Measurements from ENCODE around the gene PSME3IP1. TPM values are rescaled to one million over a fixed set of nuclear protein-coding genes. Genes with fewer than 3 reads are reported as not detected.

The PSME3IP1 gene
- total and polyA plus RNA-seq, 2 experiments from 2014 or later, result 78.0 to 105 TPM

- ATAC-seq, result no peak
- Mint-ChIP-seq H3K36me3 (ENCODE audit: low read depth) (no peaks in the 10 kb centered on the region; the same call in 2 of the 3 replicates), H3K27me3 (ENCODE audit: insufficient read depth, low read depth, poor library complexity) (peaks cover 15% of the 10 kb centered on the region), H3K27ac (no peak overlapping the region; the same call in 1 of the 2 replicates), H3K4me3 (no peak overlapping the region), H3K9me3 (no peaks in the 10 kb centered on the region), H3K4me1 (no peaks in the 10 kb centered on the region; the same call in 2 of the 3 replicates)
- H3K9me2 ChIP-seq (ENCODE audit: insufficient read depth), result no peaks in the 10 kb centered on the region
- H2AFZ ChIP-seq, result no peak overlapping the region
- no peaks in the 10 kb centered on the region for H3K79me2 ChIP-seq (replicated peaks; ENCODE audit: insufficient read depth)
- no peak for DNase-seq (ENCODE audit: low spot score)
- no peaks in the 10 kb centered on the region for H3F3A ChIP-seq (replicated peaks; ENCODE audit: low read depth)
- H3K27ac ChIP-seq (ENCODE audit: low read depth), result no peak overlapping the region
- no peak overlapping the region for H3K4me3 ChIP-seq
- no peaks in the 10 kb centered on the region for H3K4me1 ChIP-seq (ENCODE audit: insufficient read depth)
- no peaks in the 10 kb centered on the region for H3K36me3 ChIP-seq (ENCODE audit: insufficient read depth)
- H3K27me3 ChIP-seq (ENCODE audit: insufficient read depth), result no peaks in the 10 kb centered on the region
- H3K4me2 ChIP-seq, result no peak overlapping the region
- no peaks in the 10 kb centered on the region for H4K20me1 ChIP-seq (replicated peaks; ENCODE audit: insufficient read depth)
- TF ChIP-seq, protein P1, sequence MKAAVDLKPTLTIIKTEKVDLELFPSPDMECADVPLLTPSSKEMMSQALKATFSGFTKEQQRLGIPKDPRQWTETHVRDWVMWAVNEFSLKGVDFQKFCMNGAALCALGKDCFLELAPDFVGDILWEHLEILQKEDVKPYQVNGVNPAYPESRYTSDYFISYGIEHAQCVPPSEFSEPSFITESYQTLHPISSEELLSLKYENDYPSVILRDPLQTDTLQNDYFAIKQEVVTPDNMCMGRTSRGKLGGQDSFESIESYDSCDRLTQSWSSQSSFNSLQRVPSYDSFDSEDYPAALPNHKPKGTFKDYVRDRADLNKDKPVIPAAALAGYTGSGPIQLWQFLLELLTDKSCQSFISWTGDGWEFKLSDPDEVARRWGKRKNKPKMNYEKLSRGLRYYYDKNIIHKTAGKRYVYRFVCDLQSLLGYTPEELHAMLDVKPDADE (IDR thresholded peaks at IDR 0.05), result no peak
- TF ChIP-seq ZNF462 (CRISPR knock-in tag; IDR thresholded peaks at IDR 0.05) (no peak), EZH2phosphoT487 (IDR thresholded peaks at IDR 0.05; ENCODE audit: unreplicated experiment) (no peak), EZH2 (IDR thresholded peaks at IDR 0.05; ENCODE audit: low read depth, unreplicated experiment) (no peak), POLR2AphosphoS5 (IDR thresholded peaks at IDR 0.05; ENCODE audit: low read depth) (no peak)
- TF ChIP-seq, protein P2, sequence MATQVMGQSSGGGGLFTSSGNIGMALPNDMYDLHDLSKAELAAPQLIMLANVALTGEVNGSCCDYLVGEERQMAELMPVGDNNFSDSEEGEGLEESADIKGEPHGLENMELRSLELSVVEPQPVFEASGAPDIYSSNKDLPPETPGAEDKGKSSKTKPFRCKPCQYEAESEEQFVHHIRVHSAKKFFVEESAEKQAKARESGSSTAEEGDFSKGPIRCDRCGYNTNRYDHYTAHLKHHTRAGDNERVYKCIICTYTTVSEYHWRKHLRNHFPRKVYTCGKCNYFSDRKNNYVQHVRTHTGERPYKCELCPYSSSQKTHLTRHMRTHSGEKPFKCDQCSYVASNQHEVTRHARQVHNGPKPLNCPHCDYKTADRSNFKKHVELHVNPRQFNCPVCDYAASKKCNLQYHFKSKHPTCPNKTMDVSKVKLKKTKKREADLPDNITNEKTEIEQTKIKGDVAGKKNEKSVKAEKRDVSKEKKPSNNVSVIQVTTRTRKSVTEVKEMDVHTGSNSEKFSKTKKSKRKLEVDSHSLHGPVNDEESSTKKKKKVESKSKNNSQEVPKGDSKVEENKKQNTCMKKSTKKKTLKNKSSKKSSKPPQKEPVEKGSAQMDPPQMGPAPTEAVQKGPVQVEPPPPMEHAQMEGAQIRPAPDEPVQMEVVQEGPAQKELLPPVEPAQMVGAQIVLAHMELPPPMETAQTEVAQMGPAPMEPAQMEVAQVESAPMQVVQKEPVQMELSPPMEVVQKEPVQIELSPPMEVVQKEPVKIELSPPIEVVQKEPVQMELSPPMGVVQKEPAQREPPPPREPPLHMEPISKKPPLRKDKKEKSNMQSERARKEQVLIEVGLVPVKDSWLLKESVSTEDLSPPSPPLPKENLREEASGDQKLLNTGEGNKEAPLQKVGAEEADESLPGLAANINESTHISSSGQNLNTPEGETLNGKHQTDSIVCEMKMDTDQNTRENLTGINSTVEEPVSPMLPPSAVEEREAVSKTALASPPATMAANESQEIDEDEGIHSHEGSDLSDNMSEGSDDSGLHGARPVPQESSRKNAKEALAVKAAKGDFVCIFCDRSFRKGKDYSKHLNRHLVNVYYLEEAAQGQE (IDR thresholded peaks at IDR 0.05; ENCODE audit: unreplicated experiment), result no peak
Observed at GRCh38 chr16:57123216-57123973, 62.4 kb downstream of the PSME3IP1 start.

Measured in GM23338 (cell line).